OCI-LY1 (cell line): ENCODE measurements around the gene MYLIP.
A peak's percentile ranks its signal among the peaks of the same experiment; 100 is the strongest.

Experiments used
- H2AFZ ChIP-seq: fragments of 200-600 bp; sonication (generic), shearing (Covaris generic); 2 replicates; pipeline ENCODE4 v1.6.0; 2014; ENCODE audit warnings: antibody characterized with exemption, mild to moderate bottlenecking, low read length
- H3F3A ChIP-seq: fragments of 200-600 bp; sonication (generic), shearing (Covaris generic); 2 replicates; pipeline ENCODE4 v1.6.0; 2014; ENCODE audit warnings: mild to moderate bottlenecking, antibody characterized with exemption, low read length, moderate library complexity; ENCODE audit not compliant: insufficient read depth
- H3K27ac ChIP-seq: fragments of 200-600 bp; sonication (generic); 2 replicates; pipeline ENCODE4 v1.5.1; 2014; ENCODE audit warnings: low read length, mixed run types, mild to moderate bottlenecking, low read depth; ENCODE audit not compliant: poor library complexity, severe bottlenecking
- H3K27me3 ChIP-seq: fragments of 200-600 bp; sonication (generic); 2 replicates; pipeline ENCODE4 v1.6.0; 2014; ENCODE audit warnings: antibody characterized with exemption, mild to moderate bottlenecking, low read length, moderate library complexity; ENCODE audit not compliant: insufficient read depth
- H3K36me3 ChIP-seq: fragments of 200-600 bp; sonication (generic); 2 replicates; pipeline ENCODE4 v1.6.1; 2014; ENCODE audit warnings: mild to moderate bottlenecking, antibody characterized with exemption, low read length, moderate library complexity, mixed read lengths; ENCODE audit not compliant: insufficient read depth
- H3K4me1 ChIP-seq: fragments of 200-600 bp; sonication (generic); 2 replicates; pipeline ENCODE4 v1.5.1; 2014; ENCODE audit warnings: mild to moderate bottlenecking, low read length, moderate library complexity; ENCODE audit not compliant: insufficient read depth, severe bottlenecking
- H3K4me2 ChIP-seq: fragments of 200-600 bp; sonication (generic), shearing (Covaris generic); 2 replicates; pipeline ENCODE4 v1.6.1; 2014; ENCODE audit warnings: low read length
- H3K4me3 ChIP-seq: fragments of 200-600 bp; sonication (generic); 2 replicates; pipeline ENCODE4 v1.5.1; 2014; ENCODE audit warnings: low read length, low read depth, mild to moderate bottlenecking, mixed read lengths; ENCODE audit not compliant: poor library complexity, severe bottlenecking
- H3K79me2 ChIP-seq: fragments of 200-600 bp; shearing (Covaris generic); 2 replicates; pipeline ENCODE4 v1.6.1; 2016; ENCODE audit warnings: mixed run types, low read length, mixed read lengths; ENCODE audit not compliant: insufficient read depth
- H3K9ac ChIP-seq: fragments of 200-600 bp; sonication (generic), shearing (Covaris generic); 2 replicates; pipeline ENCODE4 v1.6.1; 2014; ENCODE audit warnings: mild to moderate bottlenecking, low read length, mixed read lengths
- H3K9me2 ChIP-seq: fragments of 200-600 bp; sonication (generic), shearing (Covaris generic); 2 replicates; pipeline ENCODE4 v1.6.1; 2014; ENCODE audit warnings: low read depth, mild to moderate bottlenecking, low read length, mixed read lengths
- H3K9me3 ChIP-seq: fragments of 200-600 bp; shearing (Covaris generic); 2 replicates; pipeline ENCODE4 v1.6.1; 2014; ENCODE audit warnings: low read length, mixed read lengths
- H4K20me1 ChIP-seq: fragments of 200-600 bp; sonication (generic), shearing (Covaris generic); 2 replicates; pipeline ENCODE4 v1.6.0; 2016; ENCODE audit warnings: mild to moderate bottlenecking, low read length; ENCODE audit not compliant: insufficient read depth
- CTCF ChIP-seq: fragments of 200-600 bp; sonication (generic), shearing (Covaris generic); IDR thresholded peaks from 2 replicates; pipeline ENCODE4 v1.5.1; 2017; ENCODE audit warnings: mild to moderate bottlenecking, antibody characterized with exemption, low read length, moderate library complexity, mixed read lengths
- EZH2 ChIP-seq: fragments of 200-600 bp; sonication (generic), shearing (Covaris generic); IDR thresholded peaks from 2 replicates; pipeline ENCODE4 v1.8.0; 2017; ENCODE audit warnings: borderline replicate concordance, mixed run types, mild to moderate bottlenecking, antibody characterized with exemption, low read length, moderate library complexity, mixed read lengths

MYLIP gene

GRCh38 chr6:16166871-16167608 is 38.2 kb downstream of the MYLIP start:
- no peak overlapping the region for H3K4me2 ChIP-seq

GRCh38 chr6:16168121-16168520 is 39.2 kb downstream of the MYLIP start:
- H3K9me3 ChIP-seq = no peaks in the 10 kb centered on the region
- H3K36me3 ChIP-seq = no peaks in the 10 kb centered on the region
- no peaks in the 10 kb centered on the region for H4K20me1 ChIP-seq
- H3K9me2 ChIP-seq = no peaks in the 10 kb centered on the region
- peaks cover 7% of the 10 kb centered on the region for H3K4me1 ChIP-seq
- no peaks in the 10 kb centered on the region for H3K79me2 ChIP-seq
- no peak overlapping the region for H3K4me2 ChIP-seq
- TF ChIP-seq EZH2 (no peak), CTCF (no peak)
- H3F3A ChIP-seq = no peaks in the 10 kb centered on the region
- H3K27me3 ChIP-seq = no peaks in the 10 kb centered on the region; the same call in 1 of the 2 replicates
- H3K9ac ChIP-seq = no peak overlapping the region
- no peak overlapping the region for H2AFZ ChIP-seq
- no peak overlapping the region for H3K27ac ChIP-seq
- H3K4me3 ChIP-seq = no peak overlapping the region

More at GRCh38 chr6:16166871-16167608, 38.2 kb downstream of the MYLIP start:
- Histone ChIP-seq H3K27ac (no peak overlapping the region), H3K79me2 (no peaks in the 10 kb centered on the region), H3F3A (no peaks in the 10 kb centered on the region), H4K20me1 (no peaks in the 10 kb centered on the region), H3K36me3 (no peaks in the 10 kb centered on the region), H3K4me1 (peaks cover 7% of the 10 kb centered on the region), H2AFZ (no peak overlapping the region), H3K9me3 (no peaks in the 10 kb centered on the region), H3K9me2 (no peaks in the 10 kb centered on the region), H3K9ac (no peak overlapping the region), H3K4me3 (no peak overlapping the region), H3K27me3 (no peaks in the 10 kb centered on the region; the same call in 1 of the 2 replicates)
- TF ChIP-seq CTCF (no peak), EZH2 (no peak)

GRCh38 chr6:16168858-16169257 is 40.0 kb downstream of the MYLIP start:
- TF ChIP-seq EZH2 = no peak
- TF ChIP-seq CTCF = peak; percentile 67
- no peaks in the 10 kb centered on the region for H3K36me3 ChIP-seq
- H4K20me1 ChIP-seq = no peaks in the 10 kb centered on the region
- H3F3A ChIP-seq = no peaks in the 10 kb centered on the region
- H3K9me2 ChIP-seq = no peaks in the 10 kb centered on the region
- H2AFZ ChIP-seq = no peak overlapping the region
- H3K4me2 ChIP-seq = no peak overlapping the region
- H3K4me1 ChIP-seq = peaks cover 7% of the 10 kb centered on the region
- no peak overlapping the region for H3K4me3 ChIP-seq
- H3K9me3 ChIP-seq = no peaks in the 10 kb centered on the region
- H3K79me2 ChIP-seq = no peaks in the 10 kb centered on the region
- H3K9ac ChIP-seq = no peak overlapping the region
- no peak overlapping the region for H3K27ac ChIP-seq
- no peaks in the 10 kb centered on the region; the same call in 1 of the 2 replicates for H3K27me3 ChIP-seq
